Raji (cell line): ENCODE results near the gene HK3.

Experiments used
- POLR2A ChIP-seq: IDR thresholded peaks from 2 replicates; pipeline ENCODE4 v1.6.1; 2011; ENCODE audit warnings: low read depth, low read length, control low read depth; ENCODE audit not compliant: insufficient read depth

Gene HK3

GRCh38 chr5:176850371-176851245 is 48.5 kb downstream of the HK3 start:
- no peak for TF ChIP-seq POLR2A

- no peak for TF ChIP-seq POLR2A
These were observed 49.4 kb downstream of the HK3 start for GRCh38 chr5:176849611-176850227.

- TF ChIP-seq POLR2A = no peak
These were observed 50.5 kb downstream of the HK3 start for GRCh38 chr5:176848651-176849050.

GRCh38 chr5:176847726-176848290 is 51.3 kb downstream of the HK3 start:
- TF ChIP-seq POLR2A = no peak

- TF ChIP-seq POLR2A = no peak
These were observed 52.0 kb downstream of the HK3 start for GRCh38 chr5:176847148-176847547.

- no peak for TF ChIP-seq POLR2A
These were observed 52.6 kb downstream of the HK3 start for GRCh38 chr5:176846335-176847140.

- TF ChIP-seq POLR2A = no peak
These were observed 53.8 kb downstream of the HK3 start for GRCh38 chr5:176845392-176845713.

- no peak for TF ChIP-seq POLR2A
These were observed 54.3 kb downstream of the HK3 start for GRCh38 chr5:176844706-176845391.

- TF ChIP-seq POLR2A = no peak
These were observed 54.9 kb downstream of the HK3 start for GRCh38 chr5:176844281-176844680.

- no peak for TF ChIP-seq POLR2A
These were observed 55.5 kb downstream of the HK3 start for GRCh38 chr5:176843673-176844072.

- TF ChIP-seq POLR2A = no peak
These were observed 61.4 kb downstream of the HK3 start for GRCh38 chr5:176837707-176838115.

- TF ChIP-seq POLR2A = no peak
These were observed 62.1 kb downstream of the HK3 start for GRCh38 chr5:176836811-176837706.

GRCh38 chr5:176835918-176836317 is 63.2 kb downstream of the HK3 start:
- no peak for TF ChIP-seq POLR2A

GRCh38 chr5:176833286-176833685 is 65.9 kb downstream of the HK3 start:
- TF ChIP-seq POLR2A = no peak
